ENCODE results near the gene SIX1.

DNA sequence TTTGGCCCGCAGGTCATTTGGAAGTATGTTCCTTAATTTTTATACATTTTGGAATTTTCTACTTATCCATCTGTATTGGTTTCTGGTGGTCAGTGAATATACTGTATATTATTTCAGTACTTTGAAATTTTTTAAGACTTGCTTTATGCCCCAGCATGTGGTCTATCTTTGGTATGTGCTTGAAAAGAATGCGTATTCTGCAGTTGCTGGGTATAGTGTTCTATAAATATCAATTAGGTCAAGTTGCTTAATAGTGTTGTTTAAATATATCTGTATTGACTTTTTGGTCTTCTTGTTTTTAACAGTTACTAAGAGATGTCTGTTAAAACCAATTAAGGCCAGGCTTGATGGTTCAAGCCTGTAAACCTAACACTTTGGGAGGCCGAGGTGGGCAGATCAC is 21.7 kb upstream of the SIX1 start:
- TF ChIP-seq, protein P1, sequence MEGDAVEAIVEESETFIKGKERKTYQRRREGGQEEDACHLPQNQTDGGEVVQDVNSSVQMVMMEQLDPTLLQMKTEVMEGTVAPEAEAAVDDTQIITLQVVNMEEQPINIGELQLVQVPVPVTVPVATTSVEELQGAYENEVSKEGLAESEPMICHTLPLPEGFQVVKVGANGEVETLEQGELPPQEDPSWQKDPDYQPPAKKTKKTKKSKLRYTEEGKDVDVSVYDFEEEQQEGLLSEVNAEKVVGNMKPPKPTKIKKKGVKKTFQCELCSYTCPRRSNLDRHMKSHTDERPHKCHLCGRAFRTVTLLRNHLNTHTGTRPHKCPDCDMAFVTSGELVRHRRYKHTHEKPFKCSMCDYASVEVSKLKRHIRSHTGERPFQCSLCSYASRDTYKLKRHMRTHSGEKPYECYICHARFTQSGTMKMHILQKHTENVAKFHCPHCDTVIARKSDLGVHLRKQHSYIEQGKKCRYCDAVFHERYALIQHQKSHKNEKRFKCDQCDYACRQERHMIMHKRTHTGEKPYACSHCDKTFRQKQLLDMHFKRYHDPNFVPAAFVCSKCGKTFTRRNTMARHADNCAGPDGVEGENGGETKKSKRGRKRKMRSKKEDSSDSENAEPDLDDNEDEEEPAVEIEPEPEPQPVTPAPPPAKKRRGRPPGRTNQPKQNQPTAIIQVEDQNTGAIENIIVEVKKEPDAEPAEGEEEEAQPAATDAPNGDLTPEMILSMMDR (IDR thresholded peaks at IDR 0.05): no peak
- TF ChIP-seq, protein P2, sequence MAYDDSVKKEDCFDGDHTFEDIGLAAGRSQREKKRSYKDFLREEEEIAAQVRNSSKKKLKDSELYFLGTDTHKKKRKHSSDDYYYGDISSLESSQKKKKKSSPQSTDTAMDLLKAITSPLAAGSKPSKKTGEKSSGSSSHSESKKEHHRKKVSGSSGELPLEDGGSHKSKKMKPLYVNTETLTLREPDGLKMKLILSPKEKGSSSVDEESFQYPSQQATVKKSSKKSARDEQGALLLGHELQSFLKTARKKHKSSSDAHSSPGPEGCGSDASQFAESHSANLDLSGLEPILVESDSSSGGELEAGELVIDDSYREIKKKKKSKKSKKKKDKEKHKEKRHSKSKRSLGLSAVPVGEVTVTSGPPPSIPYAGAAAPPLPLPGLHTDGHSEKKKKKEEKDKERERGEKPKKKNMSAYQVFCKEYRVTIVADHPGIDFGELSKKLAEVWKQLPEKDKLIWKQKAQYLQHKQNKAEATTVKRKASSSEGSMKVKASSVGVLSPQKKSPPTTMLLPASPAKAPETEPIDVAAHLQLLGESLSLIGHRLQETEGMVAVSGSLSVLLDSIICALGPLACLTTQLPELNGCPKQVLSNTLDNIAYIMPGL (CRISPR knock-in tag; IDR thresholded peaks at IDR 0.05; ENCODE audit: borderline replicate concordance): no peak
- TF ChIP-seq NFE2L2 (conservative IDR thresholded peaks at IDR 0.05; ENCODE audit: low read length): no peak
- TF ChIP-seq RAD21 (conservative IDR thresholded peaks at IDR 0.05 in 1 of 2, IDR thresholded peaks at IDR 0.05 in 1 of 2): no peak
- TF ChIP-seq ZSCAN20 (CRISPR knock-in tag; IDR thresholded peaks at IDR 0.05): no peak
- no peak for TF ChIP-seq SMC3 (IDR thresholded peaks at IDR 0.05)
- TF ChIP-seq POLR2A (IDR thresholded peaks at IDR 0.05; ENCODE audit: low read length): no peak
- no peak for TF ChIP-seq EP300 (IDR thresholded peaks at IDR 0.05)
- TF ChIP-seq KDM5A (IDR thresholded peaks at IDR 0.05): no peak
- no peak for TF ChIP-seq RNF2 (IDR thresholded peaks at IDR 0.05; ENCODE audit: borderline replicate concordance, low read depth)
- TF ChIP-seq JUN (IDR thresholded peaks at IDR 0.05): no peak
- TF ChIP-seq, protein P3, sequence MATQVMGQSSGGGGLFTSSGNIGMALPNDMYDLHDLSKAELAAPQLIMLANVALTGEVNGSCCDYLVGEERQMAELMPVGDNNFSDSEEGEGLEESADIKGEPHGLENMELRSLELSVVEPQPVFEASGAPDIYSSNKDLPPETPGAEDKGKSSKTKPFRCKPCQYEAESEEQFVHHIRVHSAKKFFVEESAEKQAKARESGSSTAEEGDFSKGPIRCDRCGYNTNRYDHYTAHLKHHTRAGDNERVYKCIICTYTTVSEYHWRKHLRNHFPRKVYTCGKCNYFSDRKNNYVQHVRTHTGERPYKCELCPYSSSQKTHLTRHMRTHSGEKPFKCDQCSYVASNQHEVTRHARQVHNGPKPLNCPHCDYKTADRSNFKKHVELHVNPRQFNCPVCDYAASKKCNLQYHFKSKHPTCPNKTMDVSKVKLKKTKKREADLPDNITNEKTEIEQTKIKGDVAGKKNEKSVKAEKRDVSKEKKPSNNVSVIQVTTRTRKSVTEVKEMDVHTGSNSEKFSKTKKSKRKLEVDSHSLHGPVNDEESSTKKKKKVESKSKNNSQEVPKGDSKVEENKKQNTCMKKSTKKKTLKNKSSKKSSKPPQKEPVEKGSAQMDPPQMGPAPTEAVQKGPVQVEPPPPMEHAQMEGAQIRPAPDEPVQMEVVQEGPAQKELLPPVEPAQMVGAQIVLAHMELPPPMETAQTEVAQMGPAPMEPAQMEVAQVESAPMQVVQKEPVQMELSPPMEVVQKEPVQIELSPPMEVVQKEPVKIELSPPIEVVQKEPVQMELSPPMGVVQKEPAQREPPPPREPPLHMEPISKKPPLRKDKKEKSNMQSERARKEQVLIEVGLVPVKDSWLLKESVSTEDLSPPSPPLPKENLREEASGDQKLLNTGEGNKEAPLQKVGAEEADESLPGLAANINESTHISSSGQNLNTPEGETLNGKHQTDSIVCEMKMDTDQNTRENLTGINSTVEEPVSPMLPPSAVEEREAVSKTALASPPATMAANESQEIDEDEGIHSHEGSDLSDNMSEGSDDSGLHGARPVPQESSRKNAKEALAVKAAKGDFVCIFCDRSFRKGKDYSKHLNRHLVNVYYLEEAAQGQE (IDR thresholded peaks at IDR 0.05): no peak

All from A549 (cell line).